ENCODE measurements around the gene FIBIN. TPM values are rescaled to one million over a fixed set of nuclear protein-coding genes. Genes with fewer than 3 reads are reported as not detected.

FIBIN gene
- total RNA-seq, 2 donors from 2014 or later = not detected

GRCh38 chr11:26971961-26972360, 22.0 kb upstream of the FIBIN start:
- H3K27me3 ChIP-seq (ENCODE audit: control insufficient read depth, insufficient read depth, low read length, poor library complexity, severe bottlenecking) = no peaks in the 10 kb centered on the region
- H3K9ac ChIP-seq (ENCODE audit: extremely low read depth, low read length, poor library complexity, severe bottlenecking) = no peak overlapping the region
- Mint-ChIP-seq H3K4me1 (no peaks in the 10 kb centered on the region), H3K27me3 (ENCODE audit: insufficient read depth) (no peaks in the 10 kb centered on the region), H3K9me3 (peaks cover 4% of the 10 kb centered on the region), H3K36me3 (ENCODE audit: low read depth) (no peaks in the 10 kb centered on the region), H3K4me3 (no peak overlapping the region), H3K27ac (no peak overlapping the region)
- no peaks in the 10 kb centered on the region for H3K9me3 ChIP-seq (ENCODE audit: control insufficient read depth, low read length)
- no peak overlapping the region for H3K4me3 ChIP-seq (ENCODE audit: low read length)
- no peaks in the 10 kb centered on the region for H3K36me3 ChIP-seq (ENCODE audit: control insufficient read depth, insufficient read depth, low read length)
- no peak for DNase-seq
- no peak overlapping the region for H3K27ac ChIP-seq (ENCODE audit: low read depth, low read length)
- WGBS, 2 experiments (ENCODE audit: insufficient coverage in 1 of 2, insufficient read length in 1 of 2) = 82% methylated on average over 2 of the region's 2 CpGs; no CpG with 5 or more reads in 1 of the 2 experiments
- H3K4me1 ChIP-seq (ENCODE audit: control insufficient read depth, insufficient read depth, low read length) = no peaks in the 10 kb centered on the region
- TF ChIP-seq CTCF (conservative IDR thresholded peaks at IDR 0.05) = no peak

GRCh38 chr11:26974069-26974783, 19.7 kb upstream of the FIBIN start:
- H3K36me3 ChIP-seq (ENCODE audit: control insufficient read depth, insufficient read depth, low read length) = no peaks in the 10 kb centered on the region
- no peaks in the 10 kb centered on the region for H3K27me3 Mint-ChIP-seq (ENCODE audit: insufficient read depth)
- H3K36me3 Mint-ChIP-seq (ENCODE audit: low read depth) = no peaks in the 10 kb centered on the region

GRCh38 chr11:26974996-26975395, 18.9 kb upstream of the FIBIN start:
- Histone ChIP-seq H3K4me1 (ENCODE audit: control insufficient read depth, insufficient read depth, low read length) (no peaks in the 10 kb centered on the region), H3K36me3 (ENCODE audit: control insufficient read depth, insufficient read depth, low read length) (no peaks in the 10 kb centered on the region), H3K27ac (ENCODE audit: low read depth, low read length) (no peak overlapping the region), H3K9ac (ENCODE audit: extremely low read depth, low read length, poor library complexity, severe bottlenecking) (no peak overlapping the region), H3K4me3 (ENCODE audit: low read length) (no peak overlapping the region), H3K9me3 (ENCODE audit: control insufficient read depth, low read length) (peaks cover 14% of the 10 kb centered on the region), H3K27me3 (ENCODE audit: control insufficient read depth, insufficient read depth, low read length, poor library complexity, severe bottlenecking) (no peaks in the 10 kb centered on the region)
- WGBS, 2 experiments (ENCODE audit: insufficient coverage in 1 of 2, insufficient read length in 1 of 2) = 94% methylated on average over 2 of the region's 2 CpGs; no CpG with 5 or more reads in 1 of the 2 experiments
- Mint-ChIP-seq H3K9me3 (peaks cover 19% of the 10 kb centered on the region), H3K27ac (no peak overlapping the region), H3K27me3 (ENCODE audit: insufficient read depth) (no peaks in the 10 kb centered on the region), H3K4me1 (no peaks in the 10 kb centered on the region), H3K36me3 (ENCODE audit: low read depth) (peaks cover 2% of the 10 kb centered on the region), H3K4me3 (no peak overlapping the region)
- DNase-seq = no peak
- no peak for TF ChIP-seq CTCF (conservative IDR thresholded peaks at IDR 0.05)

More at GRCh38 chr11:26974069-26974783, 19.7 kb upstream of the FIBIN start:
- WGBS, 2 experiments (ENCODE audit: insufficient coverage in 1 of 2, insufficient read length in 1 of 2) = 93 to 100% methylated on average over 3 of the region's 3 CpGs
- Histone ChIP-seq H3K4me3 (ENCODE audit: low read length) (no peak overlapping the region), H3K27me3 (ENCODE audit: control insufficient read depth, insufficient read depth, low read length, poor library complexity, severe bottlenecking) (no peaks in the 10 kb centered on the region), H3K9ac (ENCODE audit: extremely low read depth, low read length, poor library complexity, severe bottlenecking) (no peak overlapping the region), H3K27ac (ENCODE audit: low read depth, low read length) (no peak overlapping the region), H3K9me3 (ENCODE audit: control insufficient read depth, low read length) (peaks cover 6% of the 10 kb centered on the region), H3K4me1 (ENCODE audit: control insufficient read depth, insufficient read depth, low read length) (no peaks in the 10 kb centered on the region)
- TF ChIP-seq CTCF (conservative IDR thresholded peaks at IDR 0.05) = no peak
- DNase-seq = no peak
- H3K9me3 Mint-ChIP-seq = peaks cover 12% of the 10 kb centered on the region
- H3K27ac Mint-ChIP-seq = no peak overlapping the region
- H3K4me1 Mint-ChIP-seq = no peaks in the 10 kb centered on the region
- no peak overlapping the region for H3K4me3 Mint-ChIP-seq

Measured in endodermal cell (in vitro differentiated cells).